ENCODE measurements around the gene XRCC4.

XRCC4 gene

GRCh38 chr5:83034528-83035207 lies 42.7 kb upstream of the XRCC4 start:
- H2AK5ac ChIP-seq (ENCODE audit: low read depth, low read length): no peak overlapping the region
- no peak overlapping the region for H3K14ac ChIP-seq (ENCODE audit: low read length)
- H3K36me3 ChIP-seq (replicated peaks in 1 of 2; ENCODE audit: control insufficient read depth in 2 of 2, insufficient read depth in 2 of 2, low read length in 2 of 2): no peaks in the 10 kb centered on the region
- H2BK15ac ChIP-seq (ENCODE audit: low read length): no peak overlapping the region
- H3K9me3 ChIP-seq (replicated peaks in 1 of 2; ENCODE audit: control insufficient read depth in 2 of 2, insufficient read depth in 1 of 2, low read depth in 1 of 2, low read length in 2 of 2): no peaks in the 10 kb centered on the region
- H3K4me3 ChIP-seq (ENCODE audit: low read length in 2 of 2): no peak overlapping the region
- peaks cover 14 to 27% of the 10 kb centered on the region in 2 donors for H3K4me1 ChIP-seq (ENCODE audit: control insufficient read depth in 2 of 2, insufficient read depth in 1 of 2, low read depth in 1 of 2, low read length in 2 of 2)
- H3K18ac ChIP-seq (ENCODE audit: low read length): no peak overlapping the region
- no peak overlapping the region for H3K4me2 ChIP-seq (ENCODE audit: insufficient read depth, low read length, poor library complexity, severe bottlenecking)
- no peak overlapping the region for H2BK5ac ChIP-seq (ENCODE audit: low read length)
- no peaks in the 10 kb centered on the region for H3K79me1 ChIP-seq (ENCODE audit: low read depth, low read length)
- H2AFZ ChIP-seq (ENCODE audit: low read length): peak overlapping the region; percentile 77
- H3K4ac ChIP-seq (ENCODE audit: low read length): no peak overlapping the region
- H3K9ac ChIP-seq (ENCODE audit: low read depth, low read length, poor library complexity): no peak overlapping the region
- no peak overlapping the region for H4K8ac ChIP-seq (ENCODE audit: low read depth, low read length)
- H4K91ac ChIP-seq (ENCODE audit: low read depth, low read length, poor library complexity): no peak overlapping the region
- WGBS, 2 donors (ENCODE audit: extremely low coverage in 2 of 2, insufficient read length in 2 of 2, insufficient replicate concordance in 1 of 2): 100% methylated on average over 2 of the region's 4 CpGs; no CpG with 5 or more reads in 1 of the 2 donors
- no peak overlapping the region for H2BK12ac ChIP-seq (ENCODE audit: low read length)
- H2BK120ac ChIP-seq (ENCODE audit: low read depth, low read length): no peak overlapping the region
- no peak overlapping the region for H3K23ac ChIP-seq (ENCODE audit: low read depth, low read length, poor library complexity)
- no peak overlapping the region for H3K27ac ChIP-seq (replicated peaks; ENCODE audit: low read length)
- DNase-seq (ENCODE audit: low spot score): no peak
- H3K27me3 ChIP-seq (ENCODE audit: control insufficient read depth in 3 of 3, insufficient read depth in 3 of 3, low read depth in 1 of 3, low read length in 3 of 3): no peaks in the 10 kb centered on the region

- H3K14ac ChIP-seq (ENCODE audit: low read length): no peak overlapping the region
- peaks cover 14 to 27% of the 10 kb centered on the region in 2 donors for H3K4me1 ChIP-seq (ENCODE audit: control insufficient read depth in 2 of 2, insufficient read depth in 1 of 2, low read depth in 1 of 2, low read length in 2 of 2)
- peak overlapping the region in 1 of 2 donors; percentile 1 for H3K4me3 ChIP-seq (ENCODE audit: low read length in 2 of 2)
- no peak overlapping the region for H2BK12ac ChIP-seq (ENCODE audit: low read length)
- no peak overlapping the region for H2BK15ac ChIP-seq (ENCODE audit: low read length)
- no peak overlapping the region for H3K9ac ChIP-seq (ENCODE audit: low read depth, low read length, poor library complexity)
- no CpG with 5 or more reads among the region's 5 CpGs for WGBS, 2 donors (ENCODE audit: extremely low coverage in 2 of 2, insufficient read length in 2 of 2, insufficient replicate concordance in 1 of 2)
- H3K36me3 ChIP-seq (replicated peaks in 1 of 2; ENCODE audit: control insufficient read depth in 2 of 2, insufficient read depth in 2 of 2, low read length in 2 of 2): no peaks in the 10 kb centered on the region
- H3K79me1 ChIP-seq (ENCODE audit: low read depth, low read length): no peaks in the 10 kb centered on the region
- peak overlapping the region; percentile 0 for H3K18ac ChIP-seq (ENCODE audit: low read length)
- H2BK120ac ChIP-seq (ENCODE audit: low read depth, low read length): no peak overlapping the region
- DNase-seq (ENCODE audit: low spot score): no peak
- H3K9me3 ChIP-seq (replicated peaks in 1 of 2; ENCODE audit: control insufficient read depth in 2 of 2, insufficient read depth in 1 of 2, low read depth in 1 of 2, low read length in 2 of 2): no peaks in the 10 kb centered on the region
- H3K23ac ChIP-seq (ENCODE audit: low read depth, low read length, poor library complexity): no peak overlapping the region
- peak overlapping the region; percentile 35 for H3K27ac ChIP-seq (replicated peaks; ENCODE audit: low read length)
- no peak overlapping the region for H4K91ac ChIP-seq (ENCODE audit: low read depth, low read length, poor library complexity)
- no peak overlapping the region for H2AK5ac ChIP-seq (ENCODE audit: low read depth, low read length)
- no peak overlapping the region for H2BK5ac ChIP-seq (ENCODE audit: low read length)
- H3K4ac ChIP-seq (ENCODE audit: low read length): no peak overlapping the region
- no peak overlapping the region for H4K8ac ChIP-seq (ENCODE audit: low read depth, low read length)
- peak overlapping the region; percentile 77 for H2AFZ ChIP-seq (ENCODE audit: low read length)
- no peak overlapping the region for H3K4me2 ChIP-seq (ENCODE audit: insufficient read depth, low read length, poor library complexity, severe bottlenecking)
- H3K27me3 ChIP-seq (ENCODE audit: control insufficient read depth in 3 of 3, insufficient read depth in 3 of 3, low read depth in 1 of 3, low read length in 3 of 3): no peaks in the 10 kb centered on the region
Observed at GRCh38 chr5:83035373-83036100, 41.8 kb upstream of the XRCC4 start.

GRCh38 chr5:83036991-83037575 lies 40.3 kb upstream of the XRCC4 start:
- Histone ChIP-seq H2AFZ (ENCODE audit: low read length) (peak overlapping the region; percentile 2), H3K23ac (ENCODE audit: low read depth, low read length, poor library complexity) (no peak overlapping the region), H2BK120ac (ENCODE audit: low read depth, low read length) (no peak overlapping the region), H3K79me1 (ENCODE audit: low read depth, low read length) (no peaks in the 10 kb centered on the region), H2AK5ac (ENCODE audit: low read depth, low read length) (no peak overlapping the region), H3K36me3 (replicated peaks in 1 of 2; ENCODE audit: control insufficient read depth in 2 of 2, insufficient read depth in 2 of 2, low read length in 2 of 2) (no peaks in the 10 kb centered on the region), H3K4me3 (ENCODE audit: low read length in 2 of 2) (no peak overlapping the region), H3K4me1 (ENCODE audit: control insufficient read depth in 2 of 2, insufficient read depth in 1 of 2, low read depth in 1 of 2, low read length in 2 of 2) (peaks cover 10 to 27% of the 10 kb centered on the region in 2 donors), H2BK15ac (ENCODE audit: low read length) (no peak overlapping the region), H3K4me2 (ENCODE audit: insufficient read depth, low read length, poor library complexity, severe bottlenecking) (no peak overlapping the region), H4K91ac (ENCODE audit: low read depth, low read length, poor library complexity) (no peak overlapping the region), H3K18ac (ENCODE audit: low read length) (no peak overlapping the region), H3K9me3 (replicated peaks in 1 of 2; ENCODE audit: control insufficient read depth in 2 of 2, insufficient read depth in 1 of 2, low read depth in 1 of 2, low read length in 2 of 2) (no peaks in the 10 kb centered on the region), H4K8ac (ENCODE audit: low read depth, low read length) (no peak overlapping the region), H3K27me3 (ENCODE audit: control insufficient read depth in 3 of 3, insufficient read depth in 3 of 3, low read depth in 1 of 3, low read length in 3 of 3) (no peaks in the 10 kb centered on the region), H3K9ac (ENCODE audit: low read depth, low read length, poor library complexity) (no peak overlapping the region), H3K27ac (replicated peaks; ENCODE audit: low read length) (no peak overlapping the region), H3K4ac (ENCODE audit: low read length) (no peak overlapping the region), H2BK12ac (ENCODE audit: low read length) (no peak overlapping the region), H3K14ac (ENCODE audit: low read length) (no peak overlapping the region), H2BK5ac (ENCODE audit: low read length) (no peak overlapping the region)
- no peak for DNase-seq (ENCODE audit: low spot score)
- no CpG with 5 or more reads among the region's 4 CpGs for WGBS, 2 donors (ENCODE audit: extremely low coverage in 2 of 2, insufficient read length in 2 of 2, insufficient replicate concordance in 1 of 2)

- Histone ChIP-seq H3K27me3 (ENCODE audit: control insufficient read depth in 3 of 3, insufficient read depth in 3 of 3, low read depth in 1 of 3, low read length in 3 of 3) (no peaks in the 10 kb centered on the region), H3K36me3 (replicated peaks in 1 of 2; ENCODE audit: control insufficient read depth in 2 of 2, insufficient read depth in 2 of 2, low read length in 2 of 2) (no peaks in the 10 kb centered on the region), H2AK5ac (ENCODE audit: low read depth, low read length) (no peak overlapping the region), H2BK120ac (ENCODE audit: low read depth, low read length) (no peak overlapping the region), H3K9me3 (replicated peaks in 1 of 2; ENCODE audit: control insufficient read depth in 2 of 2, insufficient read depth in 1 of 2, low read depth in 1 of 2, low read length in 2 of 2) (no peaks in the 10 kb centered on the region), H2BK15ac (ENCODE audit: low read length) (no peak overlapping the region), H3K23ac (ENCODE audit: low read depth, low read length, poor library complexity) (no peak overlapping the region), H4K8ac (ENCODE audit: low read depth, low read length) (no peak overlapping the region), H3K14ac (ENCODE audit: low read length) (no peak overlapping the region), H3K18ac (ENCODE audit: low read length) (no peak overlapping the region), H3K4ac (ENCODE audit: low read length) (no peak overlapping the region), H2BK5ac (ENCODE audit: low read length) (no peak overlapping the region), H3K79me1 (ENCODE audit: low read depth, low read length) (no peaks in the 10 kb centered on the region), H3K4me1 (ENCODE audit: control insufficient read depth in 2 of 2, insufficient read depth in 1 of 2, low read depth in 1 of 2, low read length in 2 of 2) (peaks cover 10 to 27% of the 10 kb centered on the region in 2 donors), H3K4me2 (ENCODE audit: insufficient read depth, low read length, poor library complexity, severe bottlenecking) (no peak overlapping the region), H3K9ac (ENCODE audit: low read depth, low read length, poor library complexity) (no peak overlapping the region), H3K4me3 (ENCODE audit: low read length in 2 of 2) (no peak overlapping the region), H4K91ac (ENCODE audit: low read depth, low read length, poor library complexity) (no peak overlapping the region), H3K27ac (replicated peaks; ENCODE audit: low read length) (no peak overlapping the region), H2BK12ac (ENCODE audit: low read length) (no peak overlapping the region), H2AFZ (ENCODE audit: low read length) (no peak overlapping the region)
- no CpG with 5 or more reads among the region's 3 CpGs for WGBS, 2 donors (ENCODE audit: extremely low coverage in 2 of 2, insufficient read length in 2 of 2, insufficient replicate concordance in 1 of 2)
- DNase-seq (ENCODE audit: low spot score): no peak
Observed at GRCh38 chr5:83038924-83039323, 38.4 kb upstream of the XRCC4 start.
